ENCODE measurements around the gene CD82.

DNA sequence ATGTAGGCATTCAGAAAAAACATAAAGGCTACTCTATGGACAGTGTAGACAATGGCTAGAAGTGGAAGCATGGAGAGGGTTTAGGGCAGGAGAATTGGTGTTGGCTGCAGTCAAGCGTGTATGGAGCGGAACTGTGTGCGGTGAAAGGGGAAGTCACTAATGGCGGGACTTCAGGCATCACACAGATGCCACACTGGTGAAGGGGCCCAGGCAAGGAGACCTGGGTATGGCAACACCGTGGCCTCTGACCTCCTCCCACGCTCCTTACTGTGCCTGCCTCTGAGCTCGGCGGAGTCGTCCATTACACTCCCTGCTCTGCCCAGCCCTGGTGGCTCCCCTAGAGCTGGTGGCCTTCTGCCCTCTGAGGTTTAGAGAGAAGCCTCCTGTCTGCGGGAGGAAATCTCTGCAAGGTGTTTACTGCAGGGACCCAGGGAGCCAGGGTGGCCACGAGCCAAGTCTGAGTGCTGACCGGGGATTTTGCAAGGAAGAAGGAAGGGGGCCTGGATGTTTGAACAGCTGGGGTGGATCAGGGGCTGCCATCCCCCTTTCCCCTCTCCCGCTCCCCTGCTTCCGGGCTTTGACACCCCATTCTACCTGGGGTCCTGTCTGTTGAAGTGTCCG is 86.2 kb downstream of the CD82 start:
- TF ChIP-seq CTCF (IDR thresholded peaks at IDR 0.05; ENCODE audit: insufficient read depth, low read length, poor library complexity, severe bottlenecking) (no peak), EZH2phosphoT487 (conservative IDR thresholded peaks at IDR 0.05; ENCODE audit: low read length) (no peak)

Measured in SU-DHL-6 (cell line).